ENCODE results near the gene HPGD.
"Not testable (repeated sequence)": the region's sequence is repeated elsewhere in the genome, so short reads cannot be mapped to it uniquely, and the experiment has no call there.

HPGD gene

DNA sequence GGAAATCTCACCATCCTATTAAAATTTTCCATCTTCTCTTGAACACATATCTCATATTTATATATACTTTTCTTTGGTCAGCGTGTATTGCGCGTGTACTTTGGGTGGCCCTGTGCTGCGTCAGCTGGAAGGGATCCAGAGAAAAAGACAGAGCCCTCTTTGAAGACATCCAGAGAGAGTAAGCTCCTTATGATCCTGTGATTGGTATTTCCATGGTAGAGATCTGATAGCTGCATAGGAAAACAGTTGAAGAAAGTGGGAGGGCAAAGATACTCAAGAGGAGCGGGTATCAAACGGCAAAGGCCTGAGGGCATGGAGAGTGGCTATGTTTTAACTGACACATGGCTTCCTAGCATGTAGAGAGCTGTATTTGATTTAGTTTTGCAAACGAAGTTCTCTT is 4.4 kb upstream of the HPGD start:
- DNase-seq (ENCODE audit: low spot score), result no peak

DNA sequence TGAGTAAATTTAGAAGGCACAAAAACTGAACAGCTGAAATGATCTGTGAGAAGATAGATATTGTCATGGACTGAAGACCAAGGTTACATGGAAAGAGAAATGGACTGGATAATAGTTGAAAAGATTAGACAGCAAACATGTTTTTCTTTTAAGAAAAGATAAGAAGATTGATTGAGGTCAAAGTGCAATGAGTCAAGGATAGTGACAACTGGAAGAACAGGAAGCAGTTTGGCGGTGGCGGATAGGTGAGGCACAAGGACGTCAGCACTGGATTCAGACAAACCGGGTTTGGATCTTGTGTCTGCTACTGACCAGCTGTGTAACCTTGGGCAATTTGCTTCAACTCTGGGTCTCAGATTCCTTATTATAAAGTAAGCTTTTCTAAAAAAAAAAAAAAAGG is 2.0 kb upstream of the HPGD start:
- DNase-seq (ENCODE audit: low spot score), result peak; percentile 86

DNA sequence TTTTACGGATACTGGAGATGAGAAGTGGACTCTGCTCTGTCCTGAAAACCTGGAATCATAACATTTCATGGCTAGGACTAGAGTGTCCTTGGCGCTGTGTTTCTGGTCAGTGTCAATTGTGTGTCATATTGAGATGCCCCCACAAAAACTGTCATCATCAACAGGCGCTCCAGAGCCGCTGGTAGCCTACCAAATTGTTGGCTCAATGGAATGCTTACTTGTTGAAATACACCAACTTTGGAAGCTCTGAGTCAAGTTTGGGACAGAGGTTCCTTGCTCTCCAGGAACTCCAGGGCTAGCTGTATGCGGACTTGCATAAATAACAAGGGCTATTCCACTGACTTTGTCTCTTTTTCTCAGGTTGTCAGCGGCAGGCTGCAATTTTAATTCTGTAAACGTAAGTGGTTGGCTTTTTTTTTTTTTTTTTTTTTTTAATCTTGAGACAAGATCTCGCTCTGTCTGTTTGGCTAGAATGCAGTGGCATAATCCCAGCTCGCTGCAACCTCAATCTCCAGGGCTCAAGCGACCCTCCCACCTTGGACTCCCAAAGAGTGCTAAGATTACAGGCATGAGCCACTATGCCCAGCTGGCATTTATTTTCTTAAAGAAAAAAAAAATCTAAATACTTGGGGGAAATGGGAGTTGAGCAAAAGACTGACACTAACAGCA is 871 bp upstream of the HPGD start:
- DNase-seq (ENCODE audit: low spot score), result peak; percentile 39

DNA sequence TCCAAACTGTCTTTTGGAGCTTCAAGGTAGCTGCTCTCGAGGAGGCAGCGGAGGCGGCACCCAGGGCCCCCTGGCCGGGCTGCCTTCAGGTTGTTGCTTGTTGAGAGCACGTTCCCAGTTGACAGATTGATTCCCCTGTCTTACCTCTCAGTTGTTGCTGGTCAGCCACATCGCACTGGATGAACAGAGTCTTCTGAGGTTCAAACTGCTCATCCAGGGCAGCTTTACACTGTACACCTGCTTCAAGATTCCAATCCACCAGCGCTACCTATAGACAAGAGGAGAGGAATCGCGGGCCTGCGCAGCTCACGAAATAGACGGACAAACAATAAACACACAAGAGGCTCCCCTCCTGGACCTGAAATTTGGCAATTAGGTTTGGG is 497 bp downstream of the HPGD start:
- DNase-seq (ENCODE audit: low spot score), result peak; percentile 52

DNA sequence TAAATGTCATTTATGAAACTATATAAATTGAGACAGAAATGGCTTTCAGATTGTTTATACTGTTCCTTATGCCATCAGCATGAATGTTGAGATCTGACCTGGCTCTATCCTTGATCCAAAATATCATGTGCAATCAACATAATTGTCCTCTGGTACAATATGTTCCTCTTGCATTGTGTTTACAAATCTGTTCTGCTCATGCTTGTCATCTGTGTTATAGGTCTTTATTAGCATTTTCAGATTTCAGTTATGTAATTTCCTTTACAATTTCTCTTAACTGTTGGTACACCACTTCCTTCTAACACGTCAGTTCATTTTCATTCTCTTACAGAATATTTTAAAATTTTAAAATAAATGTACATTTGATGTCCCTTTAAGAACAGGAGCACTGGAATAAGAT is 1.6 kb downstream of the HPGD start:
- no peak for DNase-seq (ENCODE audit: low spot score)

DNA sequence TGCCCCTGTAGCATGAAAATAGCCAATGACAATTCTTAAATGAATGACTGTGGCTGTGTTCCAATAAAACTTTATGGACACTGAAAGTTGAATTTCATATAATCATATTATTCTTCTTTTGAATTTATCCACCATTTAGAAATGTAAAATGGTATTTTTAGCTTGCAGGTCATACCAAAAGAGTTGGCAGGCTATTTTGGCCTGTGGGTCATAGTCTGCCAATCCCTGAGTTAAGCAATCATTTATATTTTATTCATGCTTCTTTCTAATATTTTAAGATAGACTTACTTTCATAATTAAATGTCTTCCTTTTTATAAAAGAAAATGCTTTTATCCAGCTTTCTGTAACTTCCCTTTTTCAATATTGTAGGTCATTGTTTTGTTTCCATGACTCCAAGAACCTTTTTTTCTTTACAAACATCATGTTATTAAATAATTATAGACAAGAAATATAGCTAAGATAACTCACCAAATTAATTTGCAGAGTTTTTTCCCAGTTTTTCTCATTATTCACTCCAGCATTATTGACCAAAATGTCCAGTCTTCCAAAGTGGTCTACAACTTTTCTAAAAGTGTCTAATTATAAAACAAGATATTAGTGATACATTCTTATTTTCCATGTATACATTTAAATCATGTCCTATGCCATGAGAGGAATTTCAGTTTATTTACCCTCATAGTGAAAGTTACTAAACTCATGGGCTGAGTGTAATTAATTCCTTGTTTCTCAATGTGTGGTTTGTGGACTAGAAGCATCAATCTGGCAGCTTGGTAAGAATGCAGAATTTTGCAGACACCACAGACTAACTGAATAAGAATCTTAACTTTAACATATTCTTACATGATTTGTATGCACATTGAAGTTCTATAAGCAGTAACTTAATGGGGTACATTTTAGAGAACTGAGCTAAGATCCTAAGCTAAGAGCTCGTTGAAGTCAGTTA is 4.5 kb downstream of the HPGD start:
- no peak for DNase-seq (ENCODE audit: low spot score)

DNA sequence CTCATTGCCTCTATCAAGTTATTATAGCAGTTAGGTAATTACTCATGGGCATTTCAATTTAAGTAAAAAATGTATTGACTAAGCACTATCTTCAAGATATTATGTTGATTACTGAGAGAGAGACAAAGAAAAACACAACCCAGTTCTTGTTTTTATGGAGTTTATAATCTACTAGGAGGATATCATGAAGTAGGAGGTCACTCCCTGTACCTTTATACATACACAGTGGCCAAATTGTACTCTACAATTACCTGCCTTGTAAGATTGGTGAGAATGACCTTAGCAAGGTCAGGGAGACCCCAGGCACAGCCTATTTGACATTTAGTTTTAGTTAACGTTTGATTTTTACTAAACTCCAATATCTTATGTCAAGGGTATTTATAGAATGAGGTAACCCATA is 5.5 kb downstream of the HPGD start:
- no peak for DNase-seq (ENCODE audit: low spot score)

DNA sequence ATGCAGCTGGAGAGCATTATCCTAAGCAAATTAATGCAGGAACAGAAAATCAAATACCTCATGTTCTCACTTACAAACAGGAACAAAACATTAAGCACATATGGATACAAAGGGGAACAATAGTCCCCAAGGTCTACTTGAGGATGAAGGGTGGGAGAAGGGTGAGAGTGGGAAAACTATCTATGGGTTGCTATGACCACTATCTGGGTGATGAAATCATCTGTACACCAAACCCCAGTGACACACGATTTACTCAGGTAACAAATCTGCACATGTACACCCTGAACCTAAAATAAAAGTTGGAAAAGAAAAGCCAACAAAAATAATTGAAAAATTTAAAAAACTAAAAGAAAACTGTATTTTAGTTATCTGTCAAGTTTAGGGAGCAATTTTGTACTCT is 5.9 kb downstream of the HPGD start:
- no peak for DNase-seq (ENCODE audit: low spot score)

DNA sequence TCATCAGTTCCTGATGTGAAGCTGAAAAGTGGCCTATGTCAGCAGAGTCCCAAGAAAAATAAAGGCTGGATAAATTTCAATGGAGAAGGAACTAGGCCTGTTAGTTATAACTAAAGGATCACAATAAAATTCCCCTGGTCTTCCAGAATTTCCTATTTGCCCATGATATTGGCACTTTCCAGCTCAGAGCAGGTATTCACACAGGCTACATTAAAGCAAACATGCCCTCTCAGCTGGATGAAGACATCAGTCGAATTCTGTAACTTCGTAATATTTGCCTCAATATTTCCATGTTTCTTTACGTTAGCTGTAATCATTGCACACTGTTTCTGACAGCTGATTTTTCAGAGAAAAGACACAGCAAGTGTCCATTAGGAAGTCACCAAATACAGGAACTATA is 9.5 kb downstream of the HPGD start:
- no peak for DNase-seq (ENCODE audit: low spot score)

DNA sequence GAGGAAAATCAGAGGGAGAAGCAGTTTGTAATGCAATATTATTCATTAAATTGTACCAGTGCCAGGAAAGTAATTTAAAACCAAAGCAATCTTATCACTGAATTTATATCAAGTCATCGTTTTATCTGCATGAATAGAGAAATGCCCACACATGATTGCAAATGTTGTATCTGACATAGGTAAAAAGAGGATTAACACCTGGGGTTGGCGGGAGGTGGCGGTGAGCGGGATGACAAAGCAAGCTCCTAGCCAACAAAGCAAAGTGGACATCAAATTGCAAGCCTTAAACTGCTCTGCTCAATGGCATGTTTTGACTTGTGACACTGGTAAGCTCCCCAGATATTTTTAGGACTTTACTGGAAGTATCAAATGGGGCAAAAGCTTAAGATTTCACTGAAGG is 16.4 kb downstream of the HPGD start:
- no peak for DNase-seq (ENCODE audit: low spot score)

DNA sequence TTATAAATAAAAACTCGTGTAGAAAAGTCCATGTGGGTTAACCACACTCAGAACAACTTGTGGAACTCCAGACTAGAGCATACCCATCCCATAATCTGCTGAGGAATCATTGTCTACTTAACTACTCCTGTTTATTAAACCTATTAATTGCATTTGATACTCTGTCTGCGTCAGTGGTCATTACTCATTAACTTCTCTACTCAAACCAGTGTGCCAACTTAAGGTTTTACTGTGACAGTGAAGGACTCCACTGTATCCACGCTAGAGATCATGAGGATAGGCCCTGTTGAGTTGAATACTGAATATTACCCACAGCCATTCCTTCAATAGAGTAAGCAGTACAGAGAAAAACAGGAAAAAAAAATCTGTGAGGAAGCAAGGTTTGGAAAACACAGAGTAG is 17.3 kb downstream of the HPGD start:
- no peak for DNase-seq (ENCODE audit: low spot score)

DNA sequence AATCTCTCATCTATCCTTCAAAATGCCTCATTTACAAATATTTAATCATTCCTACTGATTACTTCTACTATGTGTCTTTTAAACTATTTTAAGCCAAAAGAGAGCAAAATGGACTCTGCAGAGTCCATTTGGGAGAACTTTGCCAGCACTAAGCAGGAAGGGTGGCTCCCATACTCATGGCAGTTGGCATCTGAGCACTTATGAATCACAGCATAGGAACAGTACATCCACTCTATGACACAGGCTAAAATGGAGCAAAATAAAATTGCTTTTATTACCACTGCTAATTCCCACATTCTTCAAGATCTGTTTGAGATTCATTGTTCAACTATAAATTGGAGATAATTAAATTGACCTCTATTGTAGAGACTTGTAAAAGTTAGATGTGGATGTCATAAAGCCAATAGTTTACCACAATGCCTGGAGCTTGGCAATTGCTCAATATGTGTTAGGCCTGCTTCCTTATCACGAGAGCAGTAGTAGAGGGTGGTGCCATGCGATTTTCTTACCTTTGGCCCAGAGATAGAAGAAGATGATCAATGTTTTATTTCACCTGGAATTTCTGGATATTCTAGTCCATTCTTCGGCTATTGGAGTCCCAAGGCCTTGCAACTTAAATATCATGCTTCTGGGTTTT is 19.1 kb downstream of the HPGD start:
- DNase-seq (ENCODE audit: low spot score), result peak; percentile 49

DNA sequence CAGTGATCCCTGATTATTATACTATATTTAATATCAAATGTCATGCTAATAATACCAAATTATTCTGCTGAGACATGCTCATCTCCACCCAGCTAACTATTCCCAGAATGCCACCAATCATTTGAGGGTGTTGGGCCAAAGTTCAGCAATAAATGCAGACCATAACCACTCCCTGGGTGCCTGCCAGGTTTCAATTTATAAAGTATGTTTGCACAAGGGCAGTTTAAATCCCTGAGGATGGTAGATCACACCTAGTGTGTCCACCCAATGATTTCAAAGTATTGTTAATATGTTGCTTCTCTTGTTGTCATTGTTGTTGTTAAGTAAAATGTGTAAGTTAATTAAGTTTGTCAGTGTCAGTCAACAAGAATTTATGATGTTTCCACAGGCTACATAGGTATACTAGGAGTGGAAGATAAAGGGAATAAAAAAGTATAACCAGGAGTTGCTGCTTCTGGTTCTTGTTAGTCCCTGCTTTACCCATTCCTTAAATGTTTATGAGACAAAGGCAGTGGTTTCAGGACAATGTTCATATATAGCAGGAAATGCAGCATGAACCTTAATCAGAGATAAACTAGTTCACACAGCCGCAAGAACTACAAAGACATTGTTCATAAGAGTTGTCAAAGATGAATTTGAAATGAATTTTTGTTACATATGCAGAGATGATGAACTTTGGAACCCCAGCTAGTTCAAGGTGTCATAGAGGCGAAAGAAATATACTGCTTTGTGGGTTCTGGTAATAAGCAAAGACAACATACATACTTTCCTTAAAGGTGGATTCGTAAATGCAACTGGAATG is 25.5 kb downstream of the HPGD start:
- DNase-seq (ENCODE audit: low spot score), result peak; percentile 84

DNA sequence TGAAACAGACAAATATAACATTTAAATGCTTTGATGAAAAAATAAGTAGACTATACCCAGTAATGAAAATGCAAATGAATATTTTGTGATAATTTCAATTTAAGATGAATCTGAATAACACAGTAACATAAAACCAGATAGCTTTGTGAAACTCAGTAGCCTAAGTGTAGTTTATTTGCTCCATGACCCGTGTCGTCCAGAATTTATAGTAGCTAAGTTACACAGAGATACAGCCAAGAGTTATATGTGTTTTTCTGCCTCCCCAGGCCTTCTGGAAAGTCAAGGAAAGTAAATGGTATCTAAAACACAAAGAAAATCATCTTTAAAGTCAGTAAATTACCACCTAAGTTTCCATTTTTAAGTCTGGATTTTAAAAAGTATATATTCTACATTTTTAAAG is 26.7 kb downstream of the HPGD start:
- no peak for DNase-seq (ENCODE audit: low spot score)

DNA sequence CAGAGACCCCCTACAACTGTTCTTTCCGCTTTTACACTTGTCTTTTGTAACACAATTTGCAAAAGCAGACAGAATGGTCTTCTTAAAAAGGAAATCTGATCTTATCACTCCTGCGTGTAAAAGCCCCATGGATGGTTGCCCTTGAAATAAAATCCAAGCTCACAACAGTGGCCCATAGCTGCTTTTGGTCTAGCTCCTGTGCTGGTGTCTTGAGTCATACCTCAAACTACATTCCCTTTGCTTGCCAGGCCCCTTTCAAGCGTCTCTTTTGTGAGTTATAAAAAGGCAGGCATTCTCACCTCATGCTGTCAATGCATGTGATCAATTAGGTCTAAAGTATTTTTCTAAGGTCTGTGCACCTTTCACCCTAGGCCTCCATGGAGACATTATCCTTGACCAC is 27.6 kb downstream of the HPGD start:
- DNase-seq (ENCODE audit: low spot score), result no peak

DNA sequence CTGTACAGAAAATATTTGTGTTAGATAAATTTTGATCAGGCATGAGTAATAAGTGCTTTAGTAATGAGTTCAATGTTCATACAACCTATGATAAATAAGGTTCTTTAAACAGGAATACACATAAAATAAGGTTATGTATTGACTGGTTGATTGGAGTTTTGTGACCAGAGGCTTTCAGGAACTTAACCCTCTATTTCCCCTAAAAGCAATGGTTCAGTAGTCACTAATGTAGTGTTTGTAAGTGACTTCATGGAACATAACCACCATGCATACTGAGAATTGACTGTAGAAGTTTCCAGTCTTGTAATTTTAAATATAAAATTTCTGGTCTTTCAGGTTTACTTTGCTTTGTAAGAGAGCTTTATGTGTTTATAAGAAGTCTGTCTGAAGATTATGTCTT is 28.1 kb downstream of the HPGD start:
- no peak for DNase-seq (ENCODE audit: low spot score)

DNA sequence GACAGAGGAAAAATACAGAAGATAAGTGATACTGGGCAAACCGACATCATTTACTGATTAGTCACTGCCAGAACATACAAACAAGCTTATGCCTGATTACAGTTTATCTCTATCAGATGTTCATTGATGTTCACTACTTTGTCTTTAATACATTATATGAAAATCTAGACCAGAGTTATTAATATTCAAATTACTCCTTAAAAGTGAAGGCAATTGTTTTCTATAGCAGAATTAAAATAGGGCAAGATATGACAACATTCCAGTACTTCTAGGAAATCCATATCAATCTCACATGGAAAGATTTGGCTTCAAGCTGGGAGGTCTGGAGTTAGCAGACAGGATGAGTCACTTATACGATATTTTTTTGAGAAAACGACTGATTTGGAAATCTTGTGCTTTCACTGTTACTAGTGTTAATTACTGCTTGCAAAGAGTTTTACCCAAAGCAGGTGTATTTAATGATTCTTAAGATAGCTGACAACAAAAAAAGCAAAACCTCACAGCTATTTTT is 31.8 kb downstream of the HPGD start:
- DNase-seq (ENCODE audit: low spot score), result peak; percentile 50

DNA sequence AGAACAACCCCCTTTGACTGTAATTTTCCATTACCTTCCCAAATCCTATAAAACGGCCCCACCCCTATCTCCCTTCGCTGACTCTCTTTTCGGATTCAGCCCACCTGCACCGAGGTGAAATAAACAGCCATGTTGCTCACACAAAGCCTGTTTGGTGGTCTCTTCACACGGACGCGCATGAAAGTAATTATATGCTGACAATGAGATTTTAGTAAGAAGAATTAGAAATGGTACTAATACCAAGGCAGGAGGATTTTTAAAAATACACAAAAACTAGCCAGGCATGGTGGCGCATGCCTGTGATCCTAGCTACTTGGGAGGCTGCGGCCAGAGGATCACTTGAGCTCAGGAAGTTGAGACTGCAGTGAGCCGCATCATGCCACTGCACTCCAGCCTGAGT is 33.9 kb downstream of the HPGD start:
- DNase-seq (ENCODE audit: low spot score), result not testable (repeated sequence)

DNA sequence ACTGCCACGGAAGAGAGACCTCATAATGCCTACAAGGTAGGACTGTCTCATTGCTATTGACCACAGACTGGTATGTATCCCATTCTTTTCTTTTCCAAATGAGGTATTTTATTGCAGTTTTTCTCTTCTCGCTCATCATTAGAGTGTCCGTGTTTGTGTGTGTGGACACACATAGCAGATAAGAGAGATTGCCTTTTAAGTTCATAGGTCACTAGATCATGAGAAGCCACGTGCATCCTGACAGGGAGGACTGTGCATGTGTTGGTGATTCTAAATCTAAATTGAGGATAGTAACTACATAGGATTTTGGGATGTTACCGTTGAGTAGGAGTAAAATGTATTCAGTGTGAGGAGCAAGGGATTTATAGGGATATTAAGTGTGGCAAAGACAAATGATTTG is 37.3 kb downstream of the HPGD start:
- DNase-seq (ENCODE audit: low spot score), result no peak

DNA sequence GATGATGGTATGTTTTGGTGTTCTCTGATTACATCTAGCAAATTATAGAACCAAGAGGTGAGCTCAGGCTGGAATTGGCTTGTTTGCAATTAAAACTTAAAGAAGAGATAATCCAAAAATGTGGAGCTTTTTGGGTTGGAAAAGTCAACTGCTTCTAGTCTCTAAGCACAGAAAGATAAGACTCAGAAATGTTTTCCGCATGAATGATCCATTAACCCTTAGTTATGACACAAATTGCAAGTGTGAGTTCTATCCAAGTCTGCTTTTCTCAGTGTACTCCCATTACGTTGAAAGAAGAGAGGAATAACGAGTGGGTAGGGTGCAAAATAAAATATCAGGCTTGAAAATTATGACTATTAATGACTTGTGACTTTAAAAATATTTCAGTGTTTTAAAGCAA is 38.5 kb downstream of the HPGD start:
- DNase-seq (ENCODE audit: low spot score), result no peak

DNA sequence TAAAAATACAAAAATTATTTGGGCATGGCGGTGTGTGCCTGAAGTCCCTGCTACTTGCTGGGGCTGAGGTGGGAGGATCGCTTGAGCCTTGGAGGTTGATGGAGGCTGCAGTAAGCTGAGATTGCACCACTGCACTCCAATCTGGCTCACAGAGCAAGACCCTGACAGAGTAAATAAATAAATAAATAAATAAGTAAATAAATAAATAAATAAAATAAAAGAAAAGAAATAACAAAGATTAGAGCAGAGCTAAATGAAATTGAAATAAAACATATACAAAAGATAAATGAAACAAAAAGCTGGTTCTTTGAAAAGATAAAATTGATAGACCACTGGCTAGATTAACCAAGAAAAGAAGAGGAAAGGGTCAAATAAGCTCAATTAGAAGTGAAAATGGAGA is 43.1 kb downstream of the HPGD start:
- DNase-seq (ENCODE audit: low spot score), result no peak

DNA sequence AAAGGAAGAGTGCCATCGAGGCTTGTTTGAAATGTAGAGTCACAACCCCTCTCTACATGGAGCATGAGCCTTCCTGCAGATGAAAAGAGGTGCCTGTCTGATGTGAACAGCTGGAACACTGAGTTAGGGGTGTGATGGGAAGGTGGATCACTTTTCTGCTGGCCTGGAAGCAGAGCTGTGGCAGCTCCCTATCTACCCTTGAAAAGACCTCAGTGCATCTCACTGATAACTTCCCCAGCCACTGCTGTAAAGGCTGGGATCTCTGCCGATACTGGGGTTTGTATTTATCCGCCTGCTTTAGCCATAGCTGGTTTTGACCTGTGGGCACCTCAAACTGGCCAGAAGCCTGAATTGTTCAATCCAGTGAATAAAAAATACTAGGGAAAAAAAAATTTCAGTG is 46.8 kb downstream of the HPGD start:
- no peak for DNase-seq (ENCODE audit: low spot score)
